ENCODE measurements around the gene CBX6.

DNA sequence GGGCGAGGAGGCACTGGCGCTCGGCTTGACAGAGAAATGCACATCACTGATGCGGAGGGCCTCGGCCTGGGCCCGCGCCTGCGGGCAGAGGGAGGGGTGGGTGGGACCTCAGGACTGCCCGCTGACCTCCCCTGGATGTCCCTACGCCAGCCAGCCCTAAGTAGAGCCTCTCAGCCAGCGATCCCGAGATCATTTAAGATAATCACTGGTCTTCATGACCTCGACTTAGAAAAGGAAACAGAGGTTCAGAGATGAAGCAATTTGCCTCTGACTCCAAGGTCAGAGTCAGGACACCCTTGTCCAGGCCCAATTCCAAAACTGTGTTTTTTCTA, 4.9 kb downstream of the CBX6 start:
- TF ChIP-seq ESRRG (CRISPR knock-in tag; IDR thresholded peaks at IDR 0.05) (no peak), TCF4 (CRISPR knock-in tag; IDR thresholded peaks at IDR 0.05; ENCODE audit: borderline replicate concordance) (no peak)
